H9 (cell line): ENCODE measurements around the gene LIPC. TPM values are rescaled to one million over a fixed set of nuclear protein-coding genes. Genes with fewer than 3 reads are reported as not detected.

Experiments
- DNase-seq: peaks from one replicate; pipeline ENCODE4 v3.0.0-alpha.2; 2017
- H2AFZ ChIP-seq: one replicate; pipeline ENCODE4 v1.6.1; 2013; ENCODE audit warnings: mild to moderate bottlenecking, low read length, control low read depth, moderate library complexity
- H2AK5ac ChIP-seq: 2 replicates; pipeline ENCODE4 v1.6.1; 2013; ENCODE audit warnings: low read length, control low read depth, mixed read lengths; ENCODE audit not compliant: insufficient read length
- H2BK120ac ChIP-seq: one replicate; pipeline ENCODE4 v1.6.1; 2013; ENCODE audit warnings: low read depth, mild to moderate bottlenecking, low read length, control low read depth, inconsistent platforms; ENCODE audit not compliant: poor library complexity, severe bottlenecking
- H2BK12ac ChIP-seq: 2 replicates; pipeline ENCODE4 v1.6.1; 2013; ENCODE audit warnings: low read length, control low read depth, mixed read lengths, low read depth; ENCODE audit not compliant: insufficient read length
- H2BK15ac ChIP-seq: 2 replicates; pipeline ENCODE4 v1.6.1; 2013; ENCODE audit warnings: low read depth, low read length, control low read depth
- H2BK20ac ChIP-seq: one replicate; pipeline ENCODE4 v1.6.1; 2013; ENCODE audit warnings: low read depth, mild to moderate bottlenecking, low read length, control low read depth, inconsistent platforms; ENCODE audit not compliant: poor library complexity, severe bottlenecking
- H2BK5ac ChIP-seq: 2 replicates; pipeline ENCODE4 v1.6.1; 2013; ENCODE audit warnings: low read length, control low read depth, mixed read lengths; ENCODE audit not compliant: insufficient read length
- H3K14ac ChIP-seq: 2 replicates; pipeline ENCODE4 v1.6.1; 2013; ENCODE audit warnings: low read length, control low read depth; ENCODE audit not compliant: insufficient read depth
- H3K18ac ChIP-seq: 2 replicates; pipeline ENCODE4 v1.6.1; 2013; ENCODE audit warnings: low read depth, mild to moderate bottlenecking, mixed read lengths, low read length, control low read depth; ENCODE audit not compliant: insufficient read length
- H3K23ac ChIP-seq: 2 replicates; pipeline ENCODE4 v1.6.1; 2013; ENCODE audit warnings: low read length, control low read depth, mixed read lengths, low read depth; ENCODE audit not compliant: insufficient read length
- H3K23me2 ChIP-seq: 2 replicates; pipeline ENCODE4 v1.6.1; 2013; ENCODE audit warnings: low read depth, mild to moderate bottlenecking, mixed read lengths, low read length, control low read depth; ENCODE audit not compliant: insufficient read length, poor library complexity, severe bottlenecking
- H3K27ac ChIP-seq: 2 replicates; pipeline ENCODE4 v1.5.1; 2013; ENCODE audit warnings: low read length, control low read depth, mixed read lengths, low read depth; ENCODE audit not compliant: insufficient read length
- H3K27me3 ChIP-seq: 2 replicates; pipeline ENCODE4 v1.6.1; 2013; ENCODE audit warnings: low read length, control low read depth, inconsistent platforms; ENCODE audit not compliant: insufficient read depth
- H3K4ac ChIP-seq: 2 replicates; pipeline ENCODE4 v1.6.1; 2013; ENCODE audit warnings: low read depth, mild to moderate bottlenecking, control low read depth, inconsistent platforms, low read length, moderate library complexity
- H3K4me1 ChIP-seq: 2 replicates; pipeline ENCODE4 v1.6.1; 2013; ENCODE audit warnings: low read length, control low read depth, inconsistent platforms; ENCODE audit not compliant: insufficient read depth
- H3K4me2 ChIP-seq: 2 replicates; pipeline ENCODE4 v1.6.1; 2013; ENCODE audit warnings: low read length, control low read depth, mixed read lengths; ENCODE audit not compliant: insufficient read length, insufficient read depth
- H3K56ac ChIP-seq: 2 replicates; pipeline ENCODE4 v1.6.1; 2013; ENCODE audit warnings: low read depth, mild to moderate bottlenecking, mixed read lengths, low read length, control low read depth; ENCODE audit not compliant: insufficient read length
- H3K79me1 ChIP-seq: 2 replicates; pipeline ENCODE4 v1.6.1; 2013; ENCODE audit warnings: low read depth, mild to moderate bottlenecking, moderate library complexity, low read length, control low read depth, inconsistent platforms; ENCODE audit not compliant: insufficient read depth, poor library complexity, severe bottlenecking
- H3K79me2 ChIP-seq: 2 replicates; pipeline ENCODE4 v1.6.1; 2013; ENCODE audit warnings: low read length, control low read depth, inconsistent platforms; ENCODE audit not compliant: insufficient read depth
- H3K9ac ChIP-seq: 2 replicates; pipeline ENCODE4 v1.6.1; 2013; ENCODE audit warnings: low read length, control low read depth, mixed read lengths; ENCODE audit not compliant: insufficient read length; ENCODE audit errors: extremely low read depth
- H3K9me3 ChIP-seq: one replicate; pipeline ENCODE4 v1.6.1; 2013; ENCODE audit warnings: low read depth, low read length, inconsistent platforms; ENCODE audit not compliant: control insufficient read depth
- H3T11ph ChIP-seq: one replicate; pipeline ENCODE4 v1.6.1; 2013; ENCODE audit warnings: mild to moderate bottlenecking, low read length, control low read depth, inconsistent platforms
- H4K20me1 ChIP-seq: one replicate; pipeline ENCODE4 v1.6.1; 2013; ENCODE audit not compliant: control insufficient read depth, insufficient read length, insufficient read depth
- H4K5ac ChIP-seq: 2 replicates; pipeline ENCODE4 v1.6.1; 2013; ENCODE audit warnings: low read depth, mild to moderate bottlenecking, mixed read lengths, low read length, control low read depth; ENCODE audit not compliant: insufficient read length
- H4K8ac ChIP-seq: replicated peaks from 2 replicates; pipeline ENCODE4 v1.6.1; 2013; ENCODE audit warnings: low read length, control low read depth, mixed read lengths, low read depth; ENCODE audit not compliant: insufficient read length
- H4K91ac ChIP-seq: 2 replicates; pipeline ENCODE4 v1.6.1; 2013; ENCODE audit warnings: low read depth, mild to moderate bottlenecking, moderate library complexity, mixed read lengths, low read length, control low read depth; ENCODE audit not compliant: insufficient read length
- H3K27ac Mint-ChIP-seq, 3 experiments: 2 replicates in 2 of 3; 3 replicates in 1 of 3; pipeline ENCODE4 v1.8.0; 2020 to 2021; ENCODE audit warnings: mixed read lengths in 3 of 3, mild to moderate bottlenecking in 1 of 3, moderate library complexity in 1 of 3
- H3K27me3 Mint-ChIP-seq: 2 replicates; pipeline ENCODE4 v1.8.0; 2021; ENCODE audit warnings: low read depth, mild to moderate bottlenecking, moderate library complexity, mixed read lengths
- H3K36me3 Mint-ChIP-seq, 3 experiments: 2 replicates in 2 of 3; 3 replicates in 1 of 3; pipeline ENCODE4 v1.8.0; 2020 to 2021; ENCODE audit warnings: low read depth in 3 of 3, mixed read lengths in 3 of 3; ENCODE audit not compliant: insufficient read depth in 1 of 3
- H3K4me1 Mint-ChIP-seq, 2 experiments: 2 replicates each; pipeline ENCODE4 v1.8.0; 2020; ENCODE audit warnings: mixed read lengths in 2 of 2
- H3K4me3 Mint-ChIP-seq, 2 experiments: 2 replicates in 1 of 2; 3 replicates in 1 of 2; pipeline ENCODE4 v1.8.0; 2020 to 2021; ENCODE audit warnings: mild to moderate bottlenecking in 2 of 2, mixed read lengths in 2 of 2, moderate library complexity in 1 of 2
- H3K9me3 Mint-ChIP-seq, 2 experiments: 2 replicates in 1 of 2; 3 replicates in 1 of 2; pipeline ENCODE4 v1.8.0; 2020; ENCODE audit warnings: mild to moderate bottlenecking in 2 of 2, mixed read lengths in 2 of 2, moderate library complexity in 1 of 2
- CTCF ChIP-seq: fragments of 200-600 bp; sonication (generic); conservative IDR thresholded peaks from 3 replicates; pipeline ENCODE4 v1.8.0; 2021; ENCODE audit warnings: antibody characterized with exemption, mild to moderate bottlenecking
- WGBS: extraction: QIAGEN DNeasy Blood & Tissue Kit; methylation state at CpG from one replicate; pipeline ENCODE4 v1.1.7; 2013; ENCODE audit warnings: missing lambda C conversion rate, low lambda C conversion rate, mixed read lengths; ENCODE audit not compliant: insufficient read length; ENCODE audit errors: extremely low coverage; 5-methylcytosine and 5-hydroxymethylcytosine counted together
- total RNA-seq: library from RNA; stranded (reverse); gene quantifications from 2 replicates; pipeline ENCODE4 v1.2.1, GENCODE V29; 2021

Gene LIPC
- total RNA-seq, 1 experiment from 2014 or later: not detected

DNA sequence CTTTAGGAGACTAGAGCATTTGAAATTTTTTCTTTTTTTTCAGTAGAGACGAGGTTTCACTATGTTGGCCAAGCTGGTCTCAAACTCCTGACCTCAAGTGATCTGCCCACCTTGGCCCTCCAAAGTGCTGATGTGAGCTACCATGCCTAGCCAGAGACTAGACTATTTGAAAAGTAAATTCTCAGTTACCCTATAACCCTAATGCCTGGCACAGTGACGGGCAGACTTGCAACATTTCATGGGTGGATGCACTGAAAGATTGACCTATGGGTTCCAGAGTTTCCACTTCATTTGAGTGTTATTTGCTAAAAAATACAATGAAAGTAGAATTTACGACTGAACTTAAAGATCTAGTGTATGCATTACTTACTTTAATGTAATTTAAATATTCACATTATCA, 45.7 kb upstream of the LIPC start:
- Histone ChIP-seq H3K18ac (no peak overlapping the region), H4K20me1 (no peaks in the 10 kb centered on the region), H4K8ac (no peak overlapping the region), H3T11ph (no peak overlapping the region), H4K91ac (no peak overlapping the region), H3K4me2 (no peak overlapping the region), H3K9me3 (no peaks in the 10 kb centered on the region), H3K27me3 (no peaks in the 10 kb centered on the region), H4K5ac (no peak overlapping the region), H2AFZ (no peak overlapping the region), H2BK120ac (no peak overlapping the region), H3K23ac (no peak overlapping the region), H3K4ac (no peak overlapping the region), H3K23me2 (no peaks in the 10 kb centered on the region), H2BK20ac (no peak overlapping the region), H3K4me1 (no peaks in the 10 kb centered on the region), H3K56ac (no peak overlapping the region), H2AK5ac (no peak overlapping the region), H3K9ac (no peak overlapping the region), H2BK12ac (no peak overlapping the region), H3K79me2 (no peaks in the 10 kb centered on the region), H3K14ac (no peak overlapping the region), H2BK15ac (no peak overlapping the region), H2BK5ac (no peak overlapping the region), H3K27ac (no peak overlapping the region), H3K79me1 (no peaks in the 10 kb centered on the region)
- H3K36me3 Mint-ChIP-seq: no peaks in the 10 kb centered on the region
- DNase-seq: no peak
- no peaks in the 10 kb centered on the region; the same call in 1 of the 2 replicates for H3K27me3 Mint-ChIP-seq
- TF ChIP-seq CTCF: no peak
- no CpG with 5 or more reads among the region's 3 CpGs for WGBS
- no peaks in the 10 kb centered on the region; a peak in 2 of 5 replicates for H3K9me3 Mint-ChIP-seq
- H3K27ac Mint-ChIP-seq: no peak overlapping the region
- H3K4me3 Mint-ChIP-seq: no peak overlapping the region
- H3K4me1 Mint-ChIP-seq: peaks cover 14 to 15% of the 10 kb centered on the region in 2 experiments
